Nephron (organoid): ENCODE data around the gene HRH1.
A peak's percentile ranks its signal among the peaks of the same experiment; 100 is the strongest.

Experiments
- H3K27ac Mint-ChIP-seq, 3 experiments: 2 replicates each; pipeline ENCODE4 v1.8.0; 2020; ENCODE audit warnings: mixed read lengths in 3 of 3, mild to moderate bottlenecking in 2 of 3, moderate library complexity in 1 of 3
- H3K27me3 Mint-ChIP-seq: 2 replicates; pipeline ENCODE4 v1.8.0; 2021; ENCODE audit warnings: low read depth, mild to moderate bottlenecking, moderate library complexity, mixed read lengths
- H3K36me3 Mint-ChIP-seq: 2 replicates; pipeline ENCODE4 v1.8.0; 2020; ENCODE audit warnings: low read depth, mixed read lengths
- H3K4me1 Mint-ChIP-seq: 2 replicates; pipeline ENCODE4 v1.8.0; 2020; ENCODE audit warnings: mixed read lengths
- H3K4me3 Mint-ChIP-seq, 3 experiments: 2 replicates each; pipeline ENCODE4 v1.8.0; 2020; ENCODE audit warnings: mild to moderate bottlenecking in 3 of 3, mixed read lengths in 3 of 3, moderate library complexity in 2 of 3
- H3K9me3 Mint-ChIP-seq: 2 replicates; pipeline ENCODE4 v1.8.0; 2020; ENCODE audit warnings: mixed read lengths
- CTCF ChIP-seq, 3 experiments: fragments of 200-600 bp; sonication (generic); IDR thresholded peaks; one replicate each; pipeline ENCODE4 v1.5.0; 2021; ENCODE audit warnings: antibody characterized with exemption in 3 of 3; ENCODE audit not compliant: unreplicated experiment in 3 of 3

HRH1 gene

GRCh38 chr3:11145888-11146287 is 8.4 kb upstream of the HRH1 start:
- Mint-ChIP-seq H3K36me3 (no peaks in the 10 kb centered on the region), H3K27me3 (peaks cover 35% of the 10 kb centered on the region), H3K4me1 (peaks cover 9% of the 10 kb centered on the region), H3K9me3 (no peaks in the 10 kb centered on the region), H3K27ac (peak overlapping the region in 1 of 3 experiments; percentile 7), H3K4me3 (no peak overlapping the region)
- no peak for TF ChIP-seq CTCF (IDR thresholded peaks at IDR 0.05; ENCODE audit: unreplicated experiment in 3 of 3)

GRCh38 chr3:11146773-11147660 is 7.3 kb upstream of the HRH1 start:
- TF ChIP-seq CTCF (IDR thresholded peaks at IDR 0.05; ENCODE audit: unreplicated experiment in 3 of 3): no peak
- no peaks in the 10 kb centered on the region for H3K36me3 Mint-ChIP-seq
- H3K27ac Mint-ChIP-seq: peak overlapping the region in 1 of 3 experiments; percentile 7
- H3K9me3 Mint-ChIP-seq: no peaks in the 10 kb centered on the region
- H3K4me3 Mint-ChIP-seq: no peak overlapping the region
- peaks cover 9% of the 10 kb centered on the region for H3K4me1 Mint-ChIP-seq
- peaks cover 42% of the 10 kb centered on the region for H3K27me3 Mint-ChIP-seq

- Mint-ChIP-seq H3K27ac (no peak overlapping the region), H3K4me3 (no peak overlapping the region), H3K9me3 (no peaks in the 10 kb centered on the region), H3K27me3 (peaks cover 64% of the 10 kb centered on the region), H3K36me3 (no peaks in the 10 kb centered on the region), H3K4me1 (peaks cover 10% of the 10 kb centered on the region)
- no peak for TF ChIP-seq CTCF (IDR thresholded peaks at IDR 0.05; ENCODE audit: unreplicated experiment in 3 of 3)
These were observed 4.0 kb upstream of the HRH1 start for GRCh38 chr3:11150256-11150655.

- no peaks in the 10 kb centered on the region for H3K36me3 Mint-ChIP-seq
- no peak for TF ChIP-seq CTCF (IDR thresholded peaks at IDR 0.05; ENCODE audit: unreplicated experiment in 3 of 3)
- H3K9me3 Mint-ChIP-seq: no peaks in the 10 kb centered on the region
- H3K4me1 Mint-ChIP-seq: peaks cover 6% of the 10 kb centered on the region
- peaks cover 83% of the 10 kb centered on the region for H3K27me3 Mint-ChIP-seq
- H3K27ac Mint-ChIP-seq: peak overlapping the region in 1 of 3 experiments; percentile 69
- peak overlapping the region; percentile 55 to 77 (median 67) for H3K4me3 Mint-ChIP-seq
These were observed 2.0 kb upstream of the HRH1 start for GRCh38 chr3:11152301-11152700.

- Mint-ChIP-seq H3K27ac (no peak overlapping the region), H3K4me1 (peaks cover 6% of the 10 kb centered on the region), H3K36me3 (no peaks in the 10 kb centered on the region), H3K4me3 (peak overlapping the region; percentile 48 to 50 (median 49)), H3K9me3 (no peaks in the 10 kb centered on the region), H3K27me3 (peaks cover 71% of the 10 kb centered on the region)
- TF ChIP-seq CTCF (IDR thresholded peaks at IDR 0.05; ENCODE audit: unreplicated experiment in 3 of 3): no peak
These were observed 646 bp downstream of the HRH1 start for GRCh38 chr3:11154953-11155325.
